Testis (tissue), 3 donors: ENCODE results near the gene TDRD9. TPM values are rescaled to one million over a fixed set of nuclear protein-coding genes. Genes with fewer than 3 reads are reported as not detected.

Experiments used
- DNase-seq: peaks from one replicate; pipeline ENCODE4 v3.0.0-alpha.2; 2019
- H3K27ac ChIP-seq, 2 donors: fragments of 200-600 bp; sonication (generic); one replicate each; pipeline ENCODE4 v1.5.1; 2019
- H3K27me3 ChIP-seq: fragments of 200-600 bp; sonication (generic); one replicate; pipeline ENCODE4 v1.5.1; 2019
- H3K36me3 ChIP-seq: fragments of 200-600 bp; sonication (generic); one replicate; pipeline ENCODE4 v1.5.1; 2017; ENCODE audit warnings: low read depth; ENCODE audit errors: missing control alignments
- H3K4me1 ChIP-seq: fragments of 200-600 bp; sonication (generic); one replicate; pipeline ENCODE4 v1.5.1; 2019
- H3K4me3 ChIP-seq, 2 donors: fragments of 200-600 bp; sonication (generic); one replicate each; pipeline ENCODE4 v1.5.1; 2017 to 2019
- H3K9me3 ChIP-seq: fragments of 200-600 bp; sonication (generic); one replicate; pipeline ENCODE4 v1.5.1; 2017
- CTCF ChIP-seq, 3 experiments: fragments of 450-650 bp in 2 of 3; fragments of 200-600 bp in 1 of 3; sonication (generic) in 1 of 3; IDR thresholded peaks; one replicate each; pipeline ENCODE4 v1.5.1; 2016 to 2019; ENCODE audit warnings: antibody characterized with exemption in 3 of 3, mild to moderate bottlenecking in 2 of 3, moderate library complexity in 1 of 3
- POLR2A ChIP-seq: fragments of 450-650 bp; IDR thresholded peaks from one replicate; pipeline ENCODE4 v1.6.1; 2017; ENCODE audit warnings: antibody characterized with exemption, mild to moderate bottlenecking, moderate library complexity
- WGBS, 2 donors: methylation state at CpG; one replicate each; pipeline ENCODE4 v1.1.5; 2018; 5-methylcytosine and 5-hydroxymethylcytosine counted together
- intact Hi-C: fragments of 100-400 bp; cut with DNase I; formaldehyde crosslinking; loops from one replicate; pipeline ENCODE4 v1.15.1; 2023; ENCODE audit warnings: low total_unique reads
- polyA plus RNA-seq: library from polyadenylated mRNA; stranded (reverse); fragments of 350-450 nt; fragmentation: Illumina TruSeq; extraction: RNeasy Lipid Tissue Mini Kit (QIAGEN cat#74804); gene quantifications from one replicate; pipeline ENCODE4 v1.2.3, GENCODE V29; 2014; ENCODE audit warnings: low read depth, low replicate concordance; ENCODE audit not compliant: insufficient read depth
- total RNA-seq, 2 donors: library from RNA; depleted of rRNA; stranded (reverse); fragments of >200 nt; gene quantifications; one replicate each; pipeline ENCODE4 v1.2.3, GENCODE V29; 2016

The TDRD9 gene
- total and polyA plus RNA-seq, 3 donors from 2014 or later: 41.8 to 72.8 (median 68.5) TPM

- intact Hi-C loops: no loop called here
- TF ChIP-seq POLR2A: no peak
- no peak for TF ChIP-seq CTCF (IDR thresholded peaks at IDR 0.05)
- Histone ChIP-seq H3K27me3 (no peaks in the 10 kb centered on the region), H3K36me3 (no peaks in the 10 kb centered on the region), H3K27ac (no peak overlapping the region), H3K4me3 (no peak overlapping the region), H3K4me1 (no peaks in the 10 kb centered on the region), H3K9me3 (no peaks in the 10 kb centered on the region)
- 63 to 72% methylated on average over 5 of the region's 5 CpGs for WGBS, 2 donors
- DNase-seq: no peak
Measured at GRCh38 chr14:104039214-104039613, 111.0 kb downstream of the TDRD9 start.

- no peak for DNase-seq
- Histone ChIP-seq H3K36me3 (no peaks in the 10 kb centered on the region), H3K27ac (no peak overlapping the region), H3K4me3 (no peak overlapping the region), H3K4me1 (no peaks in the 10 kb centered on the region), H3K9me3 (no peaks in the 10 kb centered on the region), H3K27me3 (no peaks in the 10 kb centered on the region)
- 48 to 59% methylated on average over 5 of the region's 5 CpGs for WGBS, 2 donors
- TF ChIP-seq CTCF (IDR thresholded peaks at IDR 0.05): no peak
- no peak for TF ChIP-seq POLR2A
- intact Hi-C loops: no loop called here
Measured at GRCh38 chr14:104040539-104040938, 112.3 kb downstream of the TDRD9 start.

GRCh38 chr14:104041430-104042104 lies 113.3 kb downstream of the TDRD9 start:
- no peak for DNase-seq
- Histone ChIP-seq H3K27ac (no peak overlapping the region), H3K4me3 (no peak overlapping the region), H3K9me3 (no peaks in the 10 kb centered on the region), H3K27me3 (no peaks in the 10 kb centered on the region), H3K36me3 (no peaks in the 10 kb centered on the region), H3K4me1 (no peaks in the 10 kb centered on the region)
- intact Hi-C loops: no loop called here
- 81 to 89% methylated on average over 6 of the region's 6 CpGs for WGBS, 2 donors
- TF ChIP-seq POLR2A (no peak), CTCF (IDR thresholded peaks at IDR 0.05) (no peak)

GRCh38 chr14:104044016-104044415 lies 115.8 kb downstream of the TDRD9 start:
- intact Hi-C loops: no loop called here
- Histone ChIP-seq H3K27me3 (no peaks in the 10 kb centered on the region), H3K4me1 (no peaks in the 10 kb centered on the region), H3K27ac (no peak overlapping the region), H3K4me3 (no peak overlapping the region), H3K9me3 (no peaks in the 10 kb centered on the region), H3K36me3 (no peaks in the 10 kb centered on the region)
- TF ChIP-seq CTCF (IDR thresholded peaks at IDR 0.05): no peak
- TF ChIP-seq POLR2A: no peak
- DNase-seq: no peak
- 87 to 98% methylated on average over 5 to 6 of the region's 6 CpGs for WGBS, 2 donors

- no peaks in the 10 kb centered on the region for H3K9me3 ChIP-seq
- H3K4me3 ChIP-seq: no peak overlapping the region
- intact Hi-C loops: no loop called here
- WGBS, 2 donors: 93 to 96% methylated on average over 3 of the region's 3 CpGs
- no peaks in the 10 kb centered on the region for H3K27me3 ChIP-seq
- H3K36me3 ChIP-seq: no peaks in the 10 kb centered on the region
- TF ChIP-seq POLR2A (no peak), CTCF (IDR thresholded peaks at IDR 0.05) (no peak)
- H3K4me1 ChIP-seq: no peaks in the 10 kb centered on the region
- no peak for DNase-seq
- H3K27ac ChIP-seq: no peak overlapping the region
Measured at GRCh38 chr14:104047761-104048160, 119.5 kb downstream of the TDRD9 start.
